GM19438 (cell line): Measurements from ENCODE around the gene SBK2.
A peak's percentile ranks its signal among the peaks of the same experiment; 100 is the strongest.
"Not testable (repeated sequence)": the region's sequence is repeated elsewhere in the genome, so short reads cannot be mapped to it uniquely, and the experiment has no call there.

ENCODE experiments used
- ATAC-seq: cut with Tn5 transposase; IDR thresholded peaks from one replicate; pipeline ENCODE4 v1.9.1; 2021; ENCODE audit warnings: low read depth; ENCODE audit not compliant: unreplicated experiment

The SBK2 gene

GRCh38 chr19:55537741-55538111 is 793 bp upstream of the SBK2 start:
- ATAC-seq = no peak

- ATAC-seq = no peak
These were observed 567 bp downstream of the SBK2 start for GRCh38 chr19:55536366-55536765.

GRCh38 chr19:55535965-55536350 is 975 bp downstream of the SBK2 start:
- ATAC-seq = no peak

- ATAC-seq = no peak
These were observed 1.6 kb downstream of the SBK2 start for GRCh38 chr19:55535173-55535964.

- not testable (repeated sequence) for ATAC-seq
These were observed 2.7 kb downstream of the SBK2 start for GRCh38 chr19:55534280-55534679.

- no peak for ATAC-seq
These were observed 5.9 kb downstream of the SBK2 start for GRCh38 chr19:55530996-55531395.

- no peak for ATAC-seq
These were observed 7.2 kb downstream of the SBK2 start for GRCh38 chr19:55529636-55530234.

- no peak for ATAC-seq
These were observed 8.7 kb downstream of the SBK2 start for GRCh38 chr19:55528030-55528803.

GRCh38 chr19:55527197-55528029 is 9.5 kb downstream of the SBK2 start:
- no peak for ATAC-seq

- no peak for ATAC-seq
These were observed 10.4 kb downstream of the SBK2 start for GRCh38 chr19:55526216-55527196.

GRCh38 chr19:55525289-55526101 is 11.4 kb downstream of the SBK2 start:
- no peak for ATAC-seq

- no peak for ATAC-seq
These were observed 16.1 kb downstream of the SBK2 start for GRCh38 chr19:55520691-55521292.

- ATAC-seq = no peak
These were observed 17.3 kb downstream of the SBK2 start for GRCh38 chr19:55519451-55520311.

GRCh38 chr19:55516878-55517620 is 19.9 kb downstream of the SBK2 start:
- peak; percentile 98 for ATAC-seq

- ATAC-seq = no peak
These were observed 28.8 kb downstream of the SBK2 start for GRCh38 chr19:55508120-55508519.

- no peak for ATAC-seq
These were observed 32.0 kb downstream of the SBK2 start for GRCh38 chr19:55504981-55505380.

- no peak for ATAC-seq
These were observed 32.7 kb downstream of the SBK2 start for GRCh38 chr19:55504252-55504603.
